Bone marrow (tissue), 2 donors: Measurements from ENCODE around the gene HRNR.

Source experiments
- DNase-seq, 2 donors: peaks; one replicate each; lab custom pipeline; 2025; lab: John Stamatoyannopoulos, UW

HRNR gene

DNA sequence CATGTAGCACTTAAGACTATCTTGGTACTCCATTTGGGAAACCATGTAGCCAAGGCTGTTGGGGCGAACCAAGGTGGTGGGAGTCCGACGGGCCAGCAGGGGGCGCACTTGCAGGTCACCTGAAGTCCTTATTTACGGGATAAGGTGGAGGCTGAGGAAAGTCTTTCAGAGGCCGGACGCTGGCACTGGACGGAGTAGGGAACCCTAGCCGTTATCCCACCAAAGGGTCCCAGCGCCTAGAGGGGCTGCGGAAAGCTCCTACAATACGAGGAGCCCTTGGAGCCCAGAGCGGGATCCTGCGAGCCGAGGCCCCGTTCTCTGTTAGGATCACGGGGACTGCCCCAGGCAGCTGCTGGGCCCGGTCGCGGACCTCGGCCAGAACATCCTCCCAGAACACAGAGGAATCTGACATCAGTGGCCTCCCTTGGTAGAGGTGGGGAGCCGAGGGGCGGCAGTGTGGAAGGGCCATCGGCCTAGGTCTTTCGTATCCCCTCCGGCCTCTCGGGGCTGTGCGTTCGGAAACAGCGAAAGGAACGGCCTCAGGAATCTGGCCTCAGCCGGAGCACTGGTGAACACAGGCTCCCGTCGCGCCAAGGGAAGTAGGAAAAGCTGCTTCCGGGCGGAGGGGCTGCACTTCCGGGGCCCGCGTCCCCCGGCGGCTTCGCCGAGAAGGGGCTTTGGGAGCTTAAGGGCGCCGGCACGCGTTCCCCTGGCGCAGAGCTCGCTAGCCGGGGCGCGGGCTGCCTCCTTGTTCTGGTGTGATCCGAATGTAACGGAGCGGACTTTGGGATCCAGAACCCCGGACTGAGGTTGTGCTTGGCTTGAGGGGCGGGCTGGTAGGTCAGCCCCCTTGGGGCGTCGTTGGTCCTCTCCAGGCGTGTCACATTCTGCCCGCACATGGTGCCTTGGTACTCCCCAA, 35.1 kb downstream of the HRNR start:
- peak; percentile 19 to 55 for DNase-seq

DNA sequence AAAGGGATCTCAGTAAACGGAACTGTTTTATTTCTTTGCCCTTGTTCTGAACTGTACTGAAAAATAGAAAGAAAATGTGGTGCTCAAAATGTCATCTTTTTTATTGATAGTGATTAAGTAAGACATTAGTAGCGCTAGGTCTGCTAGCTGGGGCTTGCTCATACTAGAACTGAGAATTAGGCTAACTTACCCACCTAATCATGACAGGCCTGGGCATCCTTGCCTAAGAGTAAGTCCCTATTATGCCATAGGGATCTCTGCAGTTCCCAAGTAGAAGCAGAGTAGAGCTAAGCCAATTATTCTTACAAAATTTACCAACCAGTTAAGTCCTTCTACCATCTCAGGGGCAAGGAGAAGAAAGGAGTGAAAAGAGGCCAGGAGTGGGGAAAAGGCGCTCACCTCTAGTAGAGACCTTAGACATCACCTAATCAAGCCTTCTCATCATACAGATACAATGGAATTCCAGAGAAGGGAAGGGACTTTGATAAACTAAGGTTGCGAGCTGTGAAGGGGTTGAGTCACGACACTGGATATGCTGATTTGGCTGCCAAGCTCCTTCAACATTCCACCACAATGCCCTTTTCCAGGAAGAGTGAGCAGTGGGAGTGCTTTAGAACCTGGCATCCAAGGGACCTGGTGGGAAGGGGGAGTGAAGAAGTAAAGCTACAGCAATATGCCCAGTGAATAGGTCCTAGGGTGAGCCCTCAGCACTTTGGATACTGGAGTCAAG, 37.3 kb downstream of the HRNR start:
- DNase-seq = no peak

- DNase-seq = peak in 1 of 2 donors; percentile 29
Measured at GRCh38 chr1:152185544-152186391, 38.2 kb downstream of the HRNR start.

GRCh38 chr1:152182944-152183361, 41.0 kb downstream of the HRNR start:
- no peak for DNase-seq

DNA sequence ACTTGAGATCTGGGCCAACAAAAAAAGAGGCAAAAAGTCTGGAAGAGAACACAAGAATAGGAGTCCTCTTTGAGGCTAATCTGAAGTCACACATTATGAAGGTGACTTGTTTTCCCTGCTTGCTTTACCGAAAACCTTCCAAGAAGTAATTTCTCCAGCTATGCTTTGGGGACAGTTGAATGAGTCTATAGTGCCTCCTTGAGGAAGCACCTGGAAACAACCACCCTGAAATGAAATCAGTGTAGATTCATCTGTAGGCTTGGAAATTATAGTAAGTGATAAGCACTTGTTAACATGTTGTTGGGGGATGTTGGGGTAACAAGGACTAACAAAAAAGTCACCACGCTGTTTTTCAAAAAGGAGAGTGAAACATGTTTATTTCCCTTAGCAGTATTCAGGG, 41.6 kb downstream of the HRNR start:
- DNase-seq = no peak

GRCh38 chr1:152179566-152179965, 44.4 kb downstream of the HRNR start:
- no peak for DNase-seq

GRCh38 chr1:152170287-152170905, 53.6 kb downstream of the HRNR start:
- no peak for DNase-seq

- DNase-seq = no peak
Measured at GRCh38 chr1:152169366-152170025, 54.5 kb downstream of the HRNR start.

DNA sequence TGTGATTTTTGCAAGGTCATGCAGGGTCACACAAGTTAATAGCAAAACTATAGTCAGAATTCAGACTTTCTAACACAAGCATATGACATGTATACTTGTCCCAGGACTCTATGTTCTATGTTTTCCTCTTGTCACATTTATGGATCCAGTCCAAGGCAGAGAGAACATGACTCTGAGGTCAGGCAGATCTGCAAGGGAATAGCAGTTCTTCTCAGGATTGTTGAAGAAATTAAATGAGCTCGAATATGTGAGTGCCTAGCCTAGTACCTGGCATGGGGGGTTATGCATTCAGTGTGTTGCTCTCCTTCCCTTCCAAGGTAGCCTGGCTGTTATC, 55.5 kb downstream of the HRNR start:
- DNase-seq = no peak

DNA sequence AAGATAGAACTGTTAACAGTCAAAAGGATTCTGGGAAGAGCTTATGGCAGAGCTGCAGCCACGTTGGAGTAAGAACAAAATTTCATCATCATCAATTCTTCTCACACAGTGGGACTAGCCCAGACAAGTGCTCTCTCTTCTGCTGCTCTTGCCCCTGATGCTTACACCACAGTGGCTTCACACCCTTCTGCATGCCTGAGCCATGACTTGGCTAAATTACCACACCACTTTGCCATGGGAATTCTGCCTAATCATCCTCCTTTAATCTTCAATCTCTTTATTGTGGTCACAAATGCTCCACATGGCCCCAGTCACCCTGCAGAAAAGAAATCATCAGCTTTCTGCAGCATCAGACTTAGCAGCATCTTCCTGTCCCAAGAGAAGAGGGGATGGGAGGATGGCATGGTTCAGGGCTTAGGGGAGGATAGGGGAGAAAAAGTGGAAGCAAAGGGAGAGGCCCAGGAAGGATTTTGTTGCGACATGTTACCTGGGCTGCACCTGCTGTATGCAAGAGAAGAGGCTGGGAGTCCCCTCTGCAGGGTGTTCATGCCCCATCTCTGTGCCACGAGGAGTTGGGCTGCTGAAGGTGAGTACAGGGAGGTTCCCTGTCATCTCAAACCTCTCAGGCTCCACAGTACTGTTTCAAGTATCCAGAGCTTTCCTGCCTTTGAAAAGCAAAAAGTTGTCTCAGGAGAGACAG, 56.0 kb downstream of the HRNR start:
- DNase-seq = no peak

DNA sequence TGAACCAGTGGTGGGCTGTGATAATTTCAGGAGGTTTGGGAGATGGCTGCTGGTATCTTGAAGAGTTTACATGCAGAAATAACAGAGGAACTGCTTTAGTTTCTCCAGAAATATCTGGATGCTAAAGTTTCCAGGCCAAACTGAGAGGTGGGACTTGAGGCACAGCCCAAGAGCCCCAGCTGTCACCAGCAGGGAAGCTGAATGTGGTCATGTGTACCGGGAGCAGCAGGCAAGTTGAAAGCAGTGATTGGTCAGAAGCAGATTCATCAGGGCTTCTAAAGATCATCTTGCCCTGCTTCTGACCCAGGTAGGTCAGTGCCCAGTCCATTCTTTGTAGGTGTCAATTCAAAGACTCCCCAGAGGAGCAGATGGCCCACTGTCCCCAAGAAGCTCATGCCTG, 57.0 kb downstream of the HRNR start:
- DNase-seq = no peak

DNA sequence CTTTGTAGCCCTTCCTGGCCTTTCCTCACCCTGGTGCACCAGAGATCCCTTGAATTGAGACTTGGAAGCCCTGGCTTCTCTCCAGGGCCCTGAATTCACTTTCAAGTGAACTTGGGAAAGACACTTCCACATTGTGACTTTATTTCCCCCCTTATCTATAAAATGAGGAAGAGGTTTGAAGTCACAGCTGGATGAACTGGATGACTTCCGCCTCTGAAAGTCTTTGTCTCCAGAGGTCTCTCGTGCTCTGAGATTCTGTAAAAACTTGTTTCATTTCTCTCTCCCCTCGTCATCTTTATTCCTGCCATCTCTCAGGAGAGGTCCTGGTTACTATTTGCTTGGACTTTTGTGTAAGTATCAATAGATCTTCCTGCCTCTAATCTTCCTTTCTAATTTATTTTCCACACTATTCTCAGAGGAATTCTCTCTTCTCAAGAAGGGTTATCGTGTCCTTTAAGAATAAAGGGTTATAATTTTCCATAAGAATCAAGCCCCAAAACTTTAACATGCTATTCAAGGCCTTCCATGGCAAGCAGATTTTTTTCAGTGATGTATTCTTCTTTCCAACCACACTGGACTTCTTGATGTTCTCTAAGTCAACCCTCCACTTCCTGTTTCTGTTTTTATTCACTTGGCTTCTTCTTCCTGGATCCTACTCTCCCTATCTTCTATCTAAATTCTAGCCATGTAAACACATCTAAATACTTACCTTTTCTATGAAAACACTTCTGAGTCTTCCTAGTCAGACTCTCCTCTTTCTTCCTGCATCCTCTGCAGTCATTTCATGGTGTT, 58.5 kb downstream of the HRNR start:
- no peak for DNase-seq

GRCh38 chr1:152164517-152165136, 59.4 kb downstream of the HRNR start:
- DNase-seq = no peak

DNA sequence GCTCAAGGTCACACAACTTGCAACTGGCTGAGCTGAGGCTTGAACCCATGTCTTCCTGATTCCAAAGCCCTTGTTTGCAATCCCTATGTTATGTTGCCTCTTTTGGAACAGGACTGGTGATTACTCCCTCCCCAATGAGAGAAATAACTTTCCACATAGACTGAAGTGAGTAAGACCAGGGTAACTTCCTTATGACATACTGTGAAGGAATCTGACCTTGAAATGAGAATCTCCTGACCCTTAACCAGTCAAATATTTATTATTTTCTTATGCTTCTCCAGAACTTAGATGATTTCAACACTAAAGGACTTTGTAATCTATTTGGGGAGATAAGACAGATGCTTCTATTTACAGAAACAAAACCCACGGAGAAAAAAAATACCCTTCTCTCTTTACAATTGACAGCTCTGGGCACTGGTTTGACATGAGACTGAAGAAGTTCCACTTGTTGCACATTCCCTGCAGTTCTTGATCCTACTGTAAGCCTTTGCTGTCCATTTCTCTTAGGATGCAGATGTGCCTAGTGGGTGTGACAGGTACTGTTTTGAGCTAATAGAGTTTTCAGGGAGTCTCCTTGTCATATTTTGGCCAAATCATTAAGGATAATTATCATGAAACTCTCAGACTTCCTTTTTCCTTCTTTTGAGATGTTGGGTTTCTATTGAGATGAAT, 61.1 kb downstream of the HRNR start:
- no peak for DNase-seq
